Stomach smooth muscle (tissue), 2 donors: Measurements from ENCODE around the gene CFAP57.

Source experiments
- H3K27ac ChIP-seq: one replicate; pipeline ENCODE4 v1.7.0; 2013; ENCODE audit warnings: mild to moderate bottlenecking, low read length, inconsistent platforms
- H3K27me3 ChIP-seq, 2 donors: one replicate each; pipeline ENCODE4 v1.7.0; 2013; ENCODE audit warnings: low read length in 2 of 2; ENCODE audit not compliant: insufficient read depth in 2 of 2, control insufficient read depth in 1 of 2
- H3K36me3 ChIP-seq, 2 donors: one replicate each; pipeline ENCODE4 v1.7.0; 2013; ENCODE audit warnings: low read length in 2 of 2; ENCODE audit not compliant: control insufficient read depth in 2 of 2, insufficient read depth in 2 of 2
- H3K4me1 ChIP-seq: one replicate; pipeline ENCODE4 v1.7.0; 2013; ENCODE audit warnings: low read length; ENCODE audit not compliant: control insufficient read depth, insufficient read depth
- H3K4me3 ChIP-seq, 2 donors: one replicate each; pipeline ENCODE4 v1.7.0; 2013; ENCODE audit warnings: low read length in 2 of 2
- H3K9ac ChIP-seq, 2 donors: one replicate each; pipeline ENCODE4 v1.7.0; 2013; ENCODE audit warnings: low read length in 2 of 2, mild to moderate bottlenecking in 1 of 2
- H3K9me3 ChIP-seq, 2 donors: one replicate each; pipeline ENCODE4 v1.7.0; 2013; ENCODE audit warnings: low read length in 2 of 2; ENCODE audit not compliant: control insufficient read depth in 2 of 2
- donor health status: healthy.
- donor health status: Pancreatic carcinoma.

The CFAP57 gene

DNA sequence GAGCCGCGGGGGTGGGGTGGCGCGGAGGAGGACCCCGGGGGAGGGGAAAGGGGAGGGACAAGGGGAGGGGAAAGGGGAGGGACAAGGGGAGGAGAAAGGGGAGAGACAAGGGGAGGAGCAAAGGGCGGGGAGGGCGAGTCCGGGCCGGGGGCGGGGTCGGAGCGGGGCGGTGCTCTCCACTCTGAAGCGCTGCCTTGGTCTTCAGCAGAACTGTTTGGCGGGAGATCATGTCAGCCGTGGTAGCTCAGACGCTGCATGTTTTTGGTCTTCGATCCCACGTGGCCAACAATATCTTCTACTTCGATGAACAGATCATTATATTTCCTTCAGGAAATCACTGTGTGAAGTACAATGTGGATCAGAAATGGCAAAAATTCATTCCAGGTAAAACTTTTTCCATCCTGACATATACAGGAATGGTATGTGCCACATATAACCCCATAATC lies 420 bp downstream of the CFAP57 start:
- H3K9ac ChIP-seq: peak overlapping the region in 1 of 2 donors; percentile 77
- no peak overlapping the region for H3K27ac ChIP-seq
- H3K4me1 ChIP-seq: peaks cover 10% of the 10 kb centered on the region
- peaks cover 12 to 21% of the 10 kb centered on the region in 2 donors for H3K36me3 ChIP-seq
- H3K27me3 ChIP-seq: peaks cover 0 to 10% of the 10 kb centered on the region in 2 donors
- H3K9me3 ChIP-seq: no peaks in the 10 kb centered on the region
- H3K4me3 ChIP-seq: peak overlapping the region; percentile 97 to 98

DNA sequence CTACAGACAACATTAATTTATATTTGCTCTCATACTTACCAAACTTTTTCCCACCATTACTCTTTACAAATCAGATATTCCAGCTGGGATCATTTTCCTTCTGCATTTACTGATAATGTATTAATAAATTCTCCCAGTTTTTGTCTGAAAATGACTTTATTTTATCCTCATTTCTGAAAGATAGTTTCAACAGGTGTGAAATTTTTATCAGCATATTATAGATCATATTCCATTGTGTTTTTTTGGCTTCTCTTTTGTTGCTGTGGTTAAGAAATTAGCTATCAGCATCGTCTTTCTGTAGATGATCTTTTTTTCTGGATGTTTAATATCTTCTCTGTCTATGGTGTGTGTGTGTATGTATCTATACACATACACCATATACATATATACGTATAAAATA lies 2.7 kb downstream of the CFAP57 start:
- peaks cover 0 to 4% of the 10 kb centered on the region in 2 donors for H3K36me3 ChIP-seq

DNA sequence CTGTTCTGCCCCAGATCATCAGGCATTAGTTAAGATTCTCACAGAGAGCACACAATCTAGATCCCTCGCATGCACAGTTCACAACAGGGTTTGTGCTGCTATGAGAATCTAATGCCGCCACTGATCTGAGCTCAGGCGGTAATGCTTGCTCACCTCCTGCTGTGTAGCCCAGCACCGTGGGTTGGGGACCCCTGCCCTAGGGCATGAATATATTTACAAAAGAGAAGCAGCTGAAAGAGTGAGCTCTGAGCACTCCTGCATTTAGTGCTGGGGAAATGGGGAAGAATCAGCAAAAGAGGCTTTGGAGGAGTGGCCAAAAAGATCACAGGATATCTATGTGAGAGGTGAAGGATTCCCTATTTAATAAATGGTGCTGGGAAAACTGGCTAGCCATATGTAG lies 5.6 kb downstream of the CFAP57 start:
- Histone ChIP-seq H3K9ac (no peak overlapping the region), H3K36me3 (no peaks in the 10 kb centered on the region), H3K4me3 (no peak overlapping the region), H3K27ac (no peak overlapping the region), H3K4me1 (no peaks in the 10 kb centered on the region), H3K9me3 (no peaks in the 10 kb centered on the region), H3K27me3 (peaks cover 0 to 10% of the 10 kb centered on the region in 2 donors)

More for the DNA sequence above, 2.7 kb downstream of the CFAP57 start:
- no peak overlapping the region for H3K9ac ChIP-seq
- no peak overlapping the region for H3K27ac ChIP-seq
- H3K4me3 ChIP-seq: no peak overlapping the region
- no peaks in the 10 kb centered on the region for H3K9me3 ChIP-seq
- peaks cover 10% of the 10 kb centered on the region for H3K4me1 ChIP-seq
- H3K27me3 ChIP-seq: peaks cover 0 to 10% of the 10 kb centered on the region in 2 donors

DNA sequence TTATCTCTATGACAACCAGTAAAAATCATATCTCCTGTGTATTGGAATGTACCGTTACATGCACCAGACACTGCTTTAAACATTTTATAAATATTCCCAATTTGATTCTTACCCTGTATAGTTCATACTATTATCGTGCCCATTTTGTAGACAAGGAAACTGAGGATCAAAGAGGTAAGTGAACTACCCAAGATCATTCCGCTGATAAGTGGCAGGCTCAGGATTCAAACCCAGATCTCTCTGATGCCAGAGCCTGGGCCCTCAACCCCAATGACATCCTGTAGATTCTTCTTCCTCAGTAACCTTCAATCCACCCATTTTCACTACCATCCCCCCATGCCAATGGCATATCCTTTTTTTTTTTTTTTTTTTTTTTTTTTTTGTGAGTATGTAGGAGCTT lies 12.3 kb downstream of the CFAP57 start:
- no peaks in the 10 kb centered on the region for H3K4me1 ChIP-seq
- no peaks in the 10 kb centered on the region for H3K36me3 ChIP-seq
- H3K27me3 ChIP-seq: peaks cover 0 to 2% of the 10 kb centered on the region in 2 donors
- H3K9ac ChIP-seq: no peak overlapping the region
- H3K9me3 ChIP-seq: no peaks in the 10 kb centered on the region
- H3K27ac ChIP-seq: no peak overlapping the region
- H3K4me3 ChIP-seq: no peak overlapping the region

DNA sequence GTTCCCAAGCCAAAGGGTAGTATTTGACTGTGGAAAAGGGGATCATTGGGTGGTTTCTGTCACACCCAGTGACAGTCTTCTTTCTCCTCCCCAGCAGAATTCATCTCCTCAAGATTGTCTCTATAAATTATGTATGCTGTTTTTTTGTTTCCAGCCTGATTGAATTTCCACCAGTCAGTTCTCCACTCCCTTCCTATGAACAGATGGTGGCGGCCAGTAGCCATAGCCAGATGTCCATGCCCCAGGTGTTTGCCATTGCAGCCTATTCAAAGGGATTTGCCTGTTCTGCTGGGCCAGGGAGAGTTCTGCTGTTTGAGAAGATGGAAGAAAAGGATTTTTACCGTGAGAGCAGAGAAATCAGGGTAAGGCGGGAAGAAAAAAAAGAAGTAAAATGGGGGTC lies 12.9 kb downstream of the CFAP57 start:
- Histone ChIP-seq H3K9me3 (no peaks in the 10 kb centered on the region), H3K9ac (no peak overlapping the region), H3K36me3 (no peaks in the 10 kb centered on the region), H3K4me1 (no peaks in the 10 kb centered on the region), H3K27me3 (peaks cover 0 to 2% of the 10 kb centered on the region in 2 donors), H3K4me3 (no peak overlapping the region), H3K27ac (no peak overlapping the region)

DNA sequence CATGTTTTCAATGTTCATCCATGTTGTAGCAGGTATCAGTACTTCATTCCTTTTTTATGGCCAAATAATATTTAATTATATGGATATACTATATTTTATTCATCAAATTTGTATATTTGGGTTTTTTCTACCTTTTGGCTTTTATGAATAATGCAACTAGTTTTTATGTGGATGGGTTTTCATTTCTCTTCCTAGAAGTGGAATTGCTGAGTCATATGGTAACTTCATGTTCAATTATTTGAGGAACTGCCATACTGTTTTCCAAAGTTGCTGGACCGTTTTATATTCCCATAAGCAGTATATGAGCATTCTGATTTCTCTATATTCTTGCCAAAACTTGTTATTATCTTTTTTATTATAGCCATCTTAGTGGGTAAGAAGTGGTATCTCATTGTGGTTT lies 16.0 kb downstream of the CFAP57 start:
- Histone ChIP-seq H3K4me3 (no peak overlapping the region), H3K36me3 (no peaks in the 10 kb centered on the region), H3K9ac (no peak overlapping the region), H3K4me1 (no peaks in the 10 kb centered on the region), H3K27me3 (peaks cover 0 to 2% of the 10 kb centered on the region in 2 donors), H3K9me3 (no peaks in the 10 kb centered on the region), H3K27ac (no peak overlapping the region)

DNA sequence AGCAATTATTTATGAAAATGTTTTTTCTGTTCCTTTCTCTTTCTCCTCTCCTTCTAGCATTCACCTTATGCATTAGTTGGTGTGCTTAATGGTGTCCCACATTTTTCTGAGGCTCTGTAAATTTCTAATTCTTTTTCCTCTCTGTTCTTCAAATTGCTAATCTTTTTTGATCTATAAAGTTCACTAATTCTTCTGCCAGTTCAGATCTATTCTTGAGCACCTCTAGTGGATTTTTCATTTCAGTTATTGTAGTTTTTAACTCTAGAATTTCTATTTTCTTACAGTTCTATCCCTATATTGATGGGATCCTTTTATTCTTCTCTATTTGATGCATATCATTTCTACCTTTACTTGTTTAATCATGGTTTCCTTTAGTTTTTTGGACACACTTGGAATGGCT lies 22.4 kb downstream of the CFAP57 start:
- H3K27me3 ChIP-seq: no peaks in the 10 kb centered on the region
- H3K27ac ChIP-seq: no peak overlapping the region
- no peak overlapping the region for H3K9ac ChIP-seq
- no peaks in the 10 kb centered on the region for H3K9me3 ChIP-seq
- no peaks in the 10 kb centered on the region for H3K4me1 ChIP-seq
- H3K4me3 ChIP-seq: no peak overlapping the region
- no peaks in the 10 kb centered on the region for H3K36me3 ChIP-seq

DNA sequence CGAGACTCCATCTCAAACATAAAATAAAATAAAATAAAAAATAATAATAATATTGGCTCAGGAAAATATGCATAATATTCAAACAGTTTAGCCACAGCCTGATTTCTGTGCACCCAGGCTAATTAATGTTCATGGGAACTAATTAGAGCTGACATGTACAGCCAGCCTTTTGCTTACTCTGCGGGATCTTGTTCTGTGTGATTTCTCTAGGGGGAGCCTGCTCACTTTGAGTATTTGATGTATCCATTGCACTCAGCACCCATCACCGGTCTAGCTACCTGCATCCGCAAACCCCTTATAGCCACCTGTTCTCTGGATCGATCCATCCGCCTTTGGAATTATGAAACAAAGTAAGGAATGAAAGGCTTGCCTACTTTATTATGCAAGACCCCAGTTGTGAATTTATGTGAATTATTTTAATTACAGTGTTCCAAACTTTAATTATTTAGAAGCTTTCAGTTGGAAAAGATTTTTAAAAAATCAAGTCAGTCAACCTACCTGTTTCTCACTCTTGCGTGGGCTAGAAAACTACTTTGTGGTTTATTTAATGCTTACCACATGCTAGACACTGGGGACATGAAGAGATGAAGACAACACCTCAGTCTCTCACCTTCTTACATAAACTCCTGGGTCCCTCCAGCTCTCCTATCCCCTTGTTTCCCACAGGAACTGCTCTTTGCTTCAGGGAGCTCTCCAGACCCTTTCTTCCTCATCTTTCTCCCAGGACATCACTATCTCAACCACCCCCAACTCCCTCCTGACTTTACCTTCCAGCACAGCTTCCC lies 25.4 kb downstream of the CFAP57 start:
- H3K27ac ChIP-seq: no peak overlapping the region
- no peaks in the 10 kb centered on the region for H3K4me1 ChIP-seq
- H3K9me3 ChIP-seq: no peaks in the 10 kb centered on the region
- no peaks in the 10 kb centered on the region for H3K36me3 ChIP-seq
- no peaks in the 10 kb centered on the region for H3K27me3 ChIP-seq
- no peak overlapping the region for H3K9ac ChIP-seq
- no peak overlapping the region for H3K4me3 ChIP-seq

DNA sequence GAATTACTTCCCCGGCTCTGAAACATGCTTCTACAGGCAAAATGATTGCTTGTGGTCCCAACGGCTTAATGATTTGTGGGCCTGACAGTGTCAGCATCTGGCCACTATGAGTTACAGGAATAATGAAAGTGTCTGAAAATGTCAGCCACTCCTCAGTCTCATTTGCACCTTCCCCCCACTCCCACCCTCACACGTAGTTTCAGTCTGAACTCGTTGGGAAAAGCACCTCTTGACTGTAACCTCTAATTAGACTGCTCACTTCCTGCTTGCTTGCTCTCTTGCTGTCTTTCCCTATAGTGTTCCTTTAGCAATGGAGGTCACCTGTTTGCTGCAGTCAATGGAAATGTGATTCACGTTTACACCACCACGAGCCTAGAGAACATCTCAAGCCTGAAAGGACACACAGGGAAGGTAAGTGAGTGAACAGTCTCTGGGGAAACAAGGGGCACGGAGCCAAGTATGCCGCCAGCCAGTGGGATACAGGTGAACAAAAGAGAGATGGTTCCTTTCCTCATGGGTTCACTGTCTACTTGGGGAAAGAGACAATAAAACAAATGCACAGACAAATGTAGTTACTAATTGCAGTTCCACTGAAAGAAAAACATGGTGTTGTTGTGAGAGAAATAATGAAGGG lies 27.1 kb downstream of the CFAP57 start:
- Histone ChIP-seq H3K4me3 (no peak overlapping the region), H3K9me3 (no peaks in the 10 kb centered on the region), H3K9ac (no peak overlapping the region), H3K27ac (no peak overlapping the region), H3K4me1 (no peaks in the 10 kb centered on the region), H3K36me3 (no peaks in the 10 kb centered on the region), H3K27me3 (no peaks in the 10 kb centered on the region)

DNA sequence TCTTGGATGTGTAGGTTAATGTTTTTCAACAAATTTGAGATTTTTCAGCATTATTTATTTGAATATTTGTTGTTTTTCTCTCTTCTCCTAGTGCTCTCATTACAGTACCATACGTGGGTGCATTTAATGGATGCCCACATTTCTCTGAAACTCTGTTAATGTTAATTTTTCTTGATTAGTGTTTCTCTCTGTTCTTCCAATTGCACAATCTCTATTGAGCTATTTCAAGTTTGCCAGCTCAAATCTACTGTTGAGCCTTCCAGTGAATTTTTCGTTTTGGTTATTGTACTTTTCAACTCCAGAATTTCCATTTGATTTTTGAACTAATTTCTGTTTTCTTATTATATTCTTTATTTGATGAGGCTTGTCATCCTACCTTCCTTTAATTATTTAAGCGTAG lies 31.7 kb downstream of the CFAP57 start:
- no peak overlapping the region for H3K4me3 ChIP-seq
- H3K9me3 ChIP-seq: no peaks in the 10 kb centered on the region
- H3K4me1 ChIP-seq: peaks cover 6% of the 10 kb centered on the region
- H3K9ac ChIP-seq: no peak overlapping the region
- no peak overlapping the region for H3K27ac ChIP-seq
- H3K36me3 ChIP-seq: no peaks in the 10 kb centered on the region
- no peaks in the 10 kb centered on the region for H3K27me3 ChIP-seq

DNA sequence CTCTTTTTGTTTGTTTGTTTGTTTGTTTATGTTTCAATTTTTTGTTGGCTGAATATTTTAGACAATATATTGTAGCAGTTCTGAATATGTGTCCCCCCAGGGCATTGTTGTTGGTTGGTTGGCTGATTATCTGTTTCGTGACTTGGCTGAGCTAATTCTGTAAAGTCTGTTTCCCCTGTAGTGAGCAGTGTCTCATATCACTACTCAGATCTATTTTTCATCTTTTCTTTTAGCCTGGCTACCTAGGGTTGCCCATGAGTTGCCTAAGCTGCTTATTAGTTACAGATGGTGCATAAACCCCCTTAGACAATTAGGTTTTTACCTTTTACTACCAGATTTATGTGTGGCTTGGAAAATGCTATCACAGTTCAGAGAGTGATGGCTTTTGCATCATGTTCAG lies 32.3 kb downstream of the CFAP57 start:
- no peak overlapping the region for H3K4me3 ChIP-seq
- no peaks in the 10 kb centered on the region for H3K9me3 ChIP-seq
- H3K4me1 ChIP-seq: peaks cover 6% of the 10 kb centered on the region
- no peaks in the 10 kb centered on the region for H3K27me3 ChIP-seq
- no peak overlapping the region for H3K9ac ChIP-seq
- no peaks in the 10 kb centered on the region for H3K36me3 ChIP-seq
- H3K27ac ChIP-seq: no peak overlapping the region
